IPS-11a (cell line): ENCODE measurements around the gene PRAF2.

Experiments
- H3K4me3 ChIP-seq: one replicate; pipeline ENCODE4 v1.5.1; 2013; ENCODE audit warnings: low read depth, low read length, control low read depth

Gene PRAF2

GRCh38 chrX:49043220-49043986, 30.4 kb downstream of the PRAF2 start, which contains the start of gene TFE3:
TSS of gene TFE3 (minus strand) at chrX:49043357. CDS start at chrX:49043226, 131 bp downstream.
- peak within 1 kb of the TSS; percentile 65 for H3K4me3 ChIP-seq

GRCh38 chrX:49042581-49043219, 31.1 kb downstream of the PRAF2 start:
- H3K4me3 ChIP-seq, result peak overlapping the region; percentile 65

GRCh38 chrX:49041744-49042580, 31.8 kb downstream of the PRAF2 start:
- H3K4me3 ChIP-seq, result peak overlapping the region; percentile 65

GRCh38 chrX:49040376-49040955, 33.3 kb downstream of the PRAF2 start:
- H3K4me3 ChIP-seq, result peak overlapping the region; percentile 17

- H3K4me3 ChIP-seq, result no peak overlapping the region
Observed at GRCh38 chrX:49039598-49040375, 34.0 kb downstream of the PRAF2 start.

- H3K4me3 ChIP-seq, result no peak overlapping the region
Observed at GRCh38 chrX:49037883-49038475, 35.8 kb downstream of the PRAF2 start.

- H3K4me3 ChIP-seq, result no peak overlapping the region
Observed at GRCh38 chrX:49030283-49030682, 43.5 kb downstream of the PRAF2 start.

- no peak overlapping the region for H3K4me3 ChIP-seq
Observed at GRCh38 chrX:49029876-49030275, 43.9 kb downstream of the PRAF2 start.
